Caco-2 (cell line): ENCODE results near the gene KIF1B. TPM values are rescaled to one million over a fixed set of nuclear protein-coding genes. Genes with fewer than 3 reads are reported as not detected.
A peak's percentile ranks its signal among the peaks of the same experiment; 100 is the strongest.

Experiments used
- BruUV-seq: library from RNA; stranded (reverse); fragments of 400-500 nt; replicated peaks from 2 replicates; lab custom pipeline; 2021; lab: Mats Ljungman, UMichigan
- CTCF ChIA-PET: fragments of 300-600 bp; sonication (Branson Sonifier 250); formaldehyde crosslinking; loops from one replicate; lab custom pipeline; 2022; ENCODE audit warnings: antibody characterized with exemption; lab: Charles Lee
- POLR2A ChIA-PET: fragments of 300-600 bp; sonication (Branson Sonifier 250); formaldehyde crosslinking; loops from one replicate; lab custom pipeline; 2022; ENCODE audit warnings: antibody characterized with exemption; lab: Charles Lee
- DNase-seq, 2 experiments: peaks; one replicate each; pipeline versions ENCODE4 v3.0.0 to v3.0.0-alpha.2; 2020 to 2022
- H3K27me3 ChIP-seq: replicated peaks from 2 replicates; pipeline ENCODE4 v1.6.0; 2011; ENCODE audit warnings: low read length; ENCODE audit not compliant: control insufficient read depth, insufficient read depth
- H3K36me3 ChIP-seq: 2 replicates; pipeline ENCODE4 v1.5.1; 2011; ENCODE audit warnings: low read length; ENCODE audit not compliant: control insufficient read depth, insufficient read depth
- H3K4me1 ChIP-seq: fragments of 250-450 bp; sonication (Bioruptor Pico); 2 replicates; pipeline ENCODE4 v1.5.1; 2020; ENCODE audit warnings: mild to moderate bottlenecking
- H3K4me3 ChIP-seq: 2 replicates; pipeline ENCODE4 v1.5.1; 2011; ENCODE audit warnings: low read depth, mild to moderate bottlenecking, control low read depth, low read length
- H3K9me3 ChIP-seq: fragments of 250-450 bp; sonication (Bioruptor Pico); 2 replicates; pipeline ENCODE4 v1.5.1; 2020; ENCODE audit warnings: mild to moderate bottlenecking, moderate library complexity
- H3K27ac Mint-ChIP-seq: one replicate; pipeline ENCODE4 v1.8.0; 2022; ENCODE audit warnings: mixed read lengths; ENCODE audit not compliant: unreplicated experiment
- H3K27me3 Mint-ChIP-seq: one replicate; pipeline ENCODE4 v1.8.0; 2022; ENCODE audit warnings: mixed read lengths; ENCODE audit not compliant: insufficient read depth, unreplicated experiment
- H3K36me3 Mint-ChIP-seq: one replicate; pipeline ENCODE4 v1.8.0; 2022; ENCODE audit warnings: mild to moderate bottlenecking, mixed read lengths; ENCODE audit not compliant: insufficient read depth, unreplicated experiment
- H3K4me1 Mint-ChIP-seq: one replicate; pipeline ENCODE4 v1.8.0; 2022; ENCODE audit warnings: low read depth, mixed read lengths; ENCODE audit not compliant: unreplicated experiment
- H3K4me3 Mint-ChIP-seq: one replicate; pipeline ENCODE4 v1.8.0; 2022; ENCODE audit warnings: mild to moderate bottlenecking, moderate library complexity, mixed read lengths; ENCODE audit not compliant: unreplicated experiment
- H3K9me3 Mint-ChIP-seq: one replicate; pipeline ENCODE4 v1.8.0; 2022; ENCODE audit warnings: mixed read lengths; ENCODE audit not compliant: unreplicated experiment
- CTCF ChIP-seq, 2 experiments: fragments of 200-600 bp in 1 of 2; IDR thresholded peaks; 1 replicate in 1 of 2; 2 replicates in 1 of 2; pipeline versions ENCODE4 v1.5.1 to v1.8.0; 2011 to 2022; ENCODE audit warnings: antibody characterized with exemption in 1 of 2, control low read depth in 1 of 2, inconsistent platforms in 1 of 2, low read depth in 1 of 2, low read length in 1 of 2, mild to moderate bottlenecking in 1 of 2, moderate library complexity in 1 of 2; ENCODE audit not compliant: insufficient read depth in 1 of 2, severe bottlenecking in 1 of 2, unreplicated experiment in 1 of 2
- intact Hi-C: fragments of 100-400 bp; cut with micrococcal nuclease; formaldehyde crosslinking; loops from one replicate; pipeline ENCODE4 v1.10.0; 2022; ENCODE audit not compliant: unreplicated experiment
- total RNA-seq: library from RNA; stranded (reverse); gene quantifications from 2 replicates; pipeline ENCODE4 v1.2.3, GENCODE V29; 2022

Gene KIF1B
- total RNA-seq, 1 experiment from 2014 or later = 41.1 TPM

- Histone ChIP-seq H3K27me3 (no peaks in the 10 kb centered on the region), H3K9me3 (no peaks in the 10 kb centered on the region), H3K4me3 (no peak overlapping the region), H3K4me1 (no peaks in the 10 kb centered on the region), H3K36me3 (peaks cover 4% of the 10 kb centered on the region)
- H3K4me1 Mint-ChIP-seq = no peaks in the 10 kb centered on the region
- no peaks in the 10 kb centered on the region for H3K27me3 Mint-ChIP-seq
- no peak overlapping the region for H3K27ac Mint-ChIP-seq
- no peak for TF ChIP-seq CTCF (IDR thresholded peaks at IDR 0.05; ENCODE audit: insufficient read depth in 1 of 2, low read depth in 1 of 2, low read length in 1 of 2, severe bottlenecking in 1 of 2, unreplicated experiment in 1 of 2)
- no peak for DNase-seq
- no peak overlapping the region for H3K4me3 Mint-ChIP-seq
- intact Hi-C loops = no loop called here
- ChIA-PET CTCF (interaction anchor here (0.9 kb wide), 1 partner anchor 50 kb away, joined by 3 read pairs; no protein-coding TSS in a partner anchor), POLR2A (no interaction called here)
- no peaks in the 10 kb centered on the region for H3K9me3 Mint-ChIP-seq
- H3K36me3 Mint-ChIP-seq = peaks cover 40% of the 10 kb centered on the region
- no TSS peak for BruUV-seq
Observed at GRCh38 chr1:10379101-10379620, 168.8 kb downstream of the KIF1B start.

DNA sequence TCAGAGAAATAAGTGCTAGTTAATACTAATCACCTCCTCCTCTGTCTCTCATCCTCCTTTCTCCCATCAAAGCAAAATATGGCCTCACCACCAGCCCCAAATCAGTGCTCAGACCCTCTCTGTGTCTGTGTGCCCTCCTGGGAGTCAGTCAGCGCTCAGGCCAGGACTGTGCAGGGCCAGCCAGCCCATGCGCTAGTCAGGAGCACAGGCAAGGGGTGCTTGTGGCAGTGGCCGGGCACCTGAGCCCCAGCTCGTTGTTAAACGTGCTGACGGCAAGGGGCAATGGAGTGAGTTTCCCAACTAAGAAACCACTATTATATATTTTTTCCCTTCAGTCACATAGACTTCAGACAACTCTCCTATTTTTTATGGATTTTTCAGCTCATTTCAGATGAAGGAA lies 169.3 kb downstream of the KIF1B start:
- DNase-seq = no peak
- peaks cover 4% of the 10 kb centered on the region for H3K36me3 ChIP-seq
- no peaks in the 10 kb centered on the region for H3K4me1 ChIP-seq
- Mint-ChIP-seq H3K4me3 (no peak overlapping the region), H3K36me3 (peaks cover 35% of the 10 kb centered on the region), H3K27me3 (no peaks in the 10 kb centered on the region), H3K9me3 (no peaks in the 10 kb centered on the region), H3K4me1 (no peaks in the 10 kb centered on the region), H3K27ac (no peak overlapping the region)
- no peak overlapping the region for H3K4me3 ChIP-seq
- POLR2A ChIA-PET = no interaction called here
- intact Hi-C loops = no loop called here
- CTCF ChIA-PET = no interaction called here
- no TSS peak for BruUV-seq
- TF ChIP-seq CTCF (IDR thresholded peaks at IDR 0.05; ENCODE audit: insufficient read depth in 1 of 2, low read depth in 1 of 2, low read length in 1 of 2, severe bottlenecking in 1 of 2, unreplicated experiment in 1 of 2) = no peak
- no peaks in the 10 kb centered on the region for H3K9me3 ChIP-seq
- no peaks in the 10 kb centered on the region for H3K27me3 ChIP-seq

GRCh38 chr1:10380594-10381275 lies 170.4 kb downstream of the KIF1B start:
- Mint-ChIP-seq H3K36me3 (peaks cover 27% of the 10 kb centered on the region), H3K4me1 (no peaks in the 10 kb centered on the region), H3K4me3 (no peak overlapping the region), H3K27ac (no peak overlapping the region), H3K9me3 (no peaks in the 10 kb centered on the region), H3K27me3 (no peaks in the 10 kb centered on the region)
- peaks cover 4% of the 10 kb centered on the region for H3K36me3 ChIP-seq
- no peak for TF ChIP-seq CTCF (IDR thresholded peaks at IDR 0.05; ENCODE audit: insufficient read depth in 1 of 2, low read depth in 1 of 2, low read length in 1 of 2, severe bottlenecking in 1 of 2, unreplicated experiment in 1 of 2)
- CTCF ChIA-PET = interaction anchor here (0.6 kb wide), 1 partner anchor 14 kb away, joined by 4 read pairs; no protein-coding TSS in a partner anchor
- BruUV-seq = TSS peak; percentile 11
- intact Hi-C loops = no loop called here
- H3K9me3 ChIP-seq = no peaks in the 10 kb centered on the region
- H3K4me3 ChIP-seq = no peak overlapping the region
- POLR2A ChIA-PET = no interaction called here
- no peaks in the 10 kb centered on the region for H3K27me3 ChIP-seq
- no peak for DNase-seq
- H3K4me1 ChIP-seq = no peaks in the 10 kb centered on the region
